ENCODE data around the gene CREBBP.

Gene CREBBP

DNA sequence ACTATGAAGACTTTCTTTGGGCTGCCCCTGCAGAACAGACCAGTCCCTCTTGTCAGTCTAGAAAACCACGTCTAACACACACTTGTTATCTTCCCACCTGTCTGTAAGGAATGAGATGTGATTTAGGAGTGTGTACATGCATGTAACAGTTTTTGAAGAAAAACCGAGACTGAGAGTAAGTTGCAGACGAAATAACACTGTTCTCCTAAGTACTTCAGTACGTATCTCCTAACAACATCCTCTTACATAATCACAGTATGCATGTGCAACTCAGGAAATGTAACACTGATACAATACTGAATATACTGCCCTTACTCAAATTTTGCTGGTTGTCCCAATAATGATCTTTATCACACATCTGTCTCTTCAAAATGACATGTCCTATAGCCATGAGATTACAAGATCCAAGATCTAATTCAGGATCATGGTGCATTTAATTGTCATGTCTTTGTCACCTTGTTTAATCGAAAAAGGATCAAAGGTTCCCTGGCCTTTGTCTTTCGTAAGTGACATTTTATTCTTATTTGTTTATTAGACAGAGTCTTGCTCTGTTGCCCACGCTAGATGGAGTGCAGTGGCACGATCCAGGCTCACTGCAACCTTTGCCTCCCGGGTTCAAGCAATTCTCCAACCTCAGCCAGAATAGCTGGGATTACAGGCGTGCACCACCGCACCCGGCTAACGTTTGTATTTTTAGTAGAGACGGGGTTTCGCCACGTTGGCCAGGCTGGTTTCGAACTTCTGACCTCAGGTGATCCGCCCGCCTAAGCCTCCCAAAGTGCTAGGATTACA, 25.6 kb downstream of the CREBBP start:
- H3K9me3 Mint-ChIP-seq, result no peaks in the 10 kb centered on the region
- peak overlapping the region; percentile 8 for H3K27ac Mint-ChIP-seq
- peaks cover 72% of the 10 kb centered on the region for H3K4me1 Mint-ChIP-seq (ENCODE audit: low read depth)
- H3K4me3 Mint-ChIP-seq, result no peak overlapping the region
- H3K36me3 Mint-ChIP-seq (ENCODE audit: low read depth), result peaks cover 13% of the 10 kb centered on the region
- no peak for DNase-seq
- H3K27me3 Mint-ChIP-seq, result no peaks in the 10 kb centered on the region

DNA sequence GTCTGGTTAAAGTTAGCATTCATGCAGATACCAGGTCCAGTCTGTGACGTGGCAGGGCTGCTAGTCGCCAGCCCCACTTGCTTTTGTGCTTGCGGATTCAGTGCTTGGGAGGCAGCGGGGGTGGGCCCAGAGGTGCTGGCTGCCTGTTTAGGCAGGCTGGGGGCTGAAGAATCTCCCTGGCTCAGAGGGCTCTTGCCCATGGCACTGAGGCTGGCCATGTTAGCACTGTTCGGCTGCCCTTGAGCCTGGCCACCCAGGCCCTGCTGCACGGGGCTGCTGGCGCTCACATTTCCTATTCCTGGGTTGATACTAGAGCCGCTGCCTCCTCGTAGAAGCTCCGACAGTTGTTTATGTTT, 30.0 kb downstream of the CREBBP start:
- Mint-ChIP-seq H3K27ac (no peak overlapping the region), H3K27me3 (no peaks in the 10 kb centered on the region), H3K36me3 (ENCODE audit: low read depth) (peaks cover 46% of the 10 kb centered on the region), H3K4me1 (ENCODE audit: low read depth) (peaks cover 66% of the 10 kb centered on the region), H3K9me3 (no peaks in the 10 kb centered on the region), H3K4me3 (no peak overlapping the region)
- no peak for DNase-seq

DNA sequence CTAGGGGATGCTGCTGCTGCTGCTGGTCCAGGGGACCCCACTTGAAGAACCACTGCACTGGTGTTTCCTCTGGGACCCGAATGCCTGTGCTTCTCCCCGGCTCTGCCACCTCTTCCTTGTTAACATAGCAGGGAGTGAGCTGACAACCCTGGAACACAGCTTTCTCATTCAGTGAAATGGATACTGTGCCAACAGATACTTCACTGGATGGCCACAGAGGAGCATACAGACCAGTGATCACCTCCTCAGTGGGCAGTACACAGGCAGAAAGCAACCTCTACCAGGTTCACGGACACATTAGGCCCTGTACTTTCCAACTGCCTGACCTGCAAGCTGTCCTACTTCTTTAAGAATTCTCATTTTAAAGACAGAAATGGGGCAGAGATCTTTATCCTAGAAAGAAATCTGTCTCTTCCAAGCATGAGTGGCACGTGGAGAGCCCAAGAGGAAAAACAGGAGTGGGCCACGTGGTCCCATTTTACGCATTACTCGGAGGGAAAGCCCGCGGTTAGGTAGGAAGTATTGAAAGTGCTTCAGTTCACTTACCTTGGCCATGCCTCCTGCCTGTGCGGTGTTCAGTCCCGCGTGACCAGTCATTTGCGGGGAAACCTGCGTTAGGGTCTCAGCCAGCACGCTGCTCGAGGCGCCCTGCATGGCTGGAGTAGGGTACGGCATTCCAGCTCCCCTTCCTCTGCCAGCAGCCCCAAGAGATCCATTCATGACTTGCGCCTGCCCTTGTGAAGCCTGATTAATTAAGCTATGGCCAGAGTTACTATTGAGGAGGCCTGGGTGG, 30.6 kb downstream of the CREBBP start:
- H3K36me3 Mint-ChIP-seq (ENCODE audit: low read depth), result peaks cover 49% of the 10 kb centered on the region
- H3K27me3 Mint-ChIP-seq, result no peaks in the 10 kb centered on the region
- no peak overlapping the region for H3K4me3 Mint-ChIP-seq
- peaks cover 66% of the 10 kb centered on the region for H3K4me1 Mint-ChIP-seq (ENCODE audit: low read depth)
- no peaks in the 10 kb centered on the region for H3K9me3 Mint-ChIP-seq
- no peak overlapping the region for H3K27ac Mint-ChIP-seq
- DNase-seq, result no peak

DNA sequence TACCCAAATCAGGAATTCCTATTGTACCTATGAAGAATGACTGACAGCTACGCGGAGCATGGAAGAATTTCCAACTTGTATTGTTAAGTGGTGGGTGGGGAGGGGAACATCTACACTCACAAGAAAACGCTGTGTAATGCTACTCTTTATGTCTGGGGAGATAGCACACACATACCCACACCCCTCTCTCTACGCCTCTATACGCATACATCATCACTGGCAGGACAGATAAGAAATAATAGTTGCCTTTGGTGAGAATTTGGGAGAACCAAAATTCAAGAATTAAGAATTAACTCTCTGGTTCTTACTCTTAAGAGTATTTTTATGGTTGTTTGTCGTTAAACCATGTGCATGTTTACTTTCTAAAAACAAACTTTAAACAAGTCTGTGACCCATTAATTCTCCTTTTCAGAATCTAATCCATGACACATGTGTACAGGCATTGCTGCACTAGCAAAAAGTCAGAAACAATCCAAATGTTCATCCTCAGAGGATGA, 33.9 kb downstream of the CREBBP start:
- Mint-ChIP-seq H3K4me3 (no peak overlapping the region), H3K9me3 (no peaks in the 10 kb centered on the region), H3K4me1 (ENCODE audit: low read depth) (peaks cover 67% of the 10 kb centered on the region), H3K27me3 (no peaks in the 10 kb centered on the region), H3K36me3 (ENCODE audit: low read depth) (peaks cover 50% of the 10 kb centered on the region), H3K27ac (no peak overlapping the region)
- no peak for DNase-seq

DNA sequence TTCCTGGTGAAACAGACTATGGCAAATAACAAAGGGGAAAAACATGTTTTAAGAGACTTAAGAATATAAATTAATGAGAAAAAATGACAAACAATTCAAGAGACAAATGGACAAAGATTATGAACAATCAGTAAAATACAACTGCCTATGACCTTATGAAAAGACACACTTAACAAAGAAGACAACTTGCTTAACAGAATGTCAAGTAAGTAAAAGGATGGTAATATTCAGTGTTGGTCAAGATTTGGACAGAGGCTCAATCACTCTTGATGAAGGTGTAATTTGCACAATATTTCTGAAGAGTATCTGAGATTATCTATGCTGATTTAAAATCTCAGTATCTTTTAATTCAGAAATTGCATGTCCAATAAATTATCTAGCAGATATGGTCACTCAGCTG, 34.4 kb downstream of the CREBBP start:
- H3K4me3 Mint-ChIP-seq, result no peak overlapping the region

DNA sequence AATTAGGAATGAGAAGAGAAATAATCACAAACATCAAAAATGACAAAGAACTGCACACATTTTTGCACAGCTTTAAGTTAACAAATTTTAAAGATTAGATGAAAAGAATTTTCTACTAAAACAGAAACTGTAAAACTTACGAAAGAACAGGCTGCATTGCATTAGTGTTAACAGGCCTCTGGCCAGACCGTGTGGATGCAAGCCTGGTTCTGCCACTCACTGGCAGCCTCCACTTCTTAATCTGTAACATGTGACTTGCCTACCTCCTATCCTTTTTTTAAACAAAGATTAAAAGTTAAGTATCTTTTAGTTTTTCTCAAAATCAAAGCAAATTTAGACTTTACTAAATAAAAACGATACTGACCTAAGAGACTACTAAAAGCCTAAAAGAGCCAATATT, 37.5 kb downstream of the CREBBP start:
- H3K4me1 Mint-ChIP-seq (ENCODE audit: low read depth), result peaks cover 68% of the 10 kb centered on the region
- H3K4me3 Mint-ChIP-seq, result no peak overlapping the region
- H3K27ac Mint-ChIP-seq, result no peak overlapping the region

More for the DNA sequence above, 34.4 kb downstream of the CREBBP start:
- peaks cover 70% of the 10 kb centered on the region for H3K4me1 Mint-ChIP-seq (ENCODE audit: low read depth)
- H3K36me3 Mint-ChIP-seq (ENCODE audit: low read depth), result peaks cover 50% of the 10 kb centered on the region
- no peaks in the 10 kb centered on the region for H3K27me3 Mint-ChIP-seq
- H3K27ac Mint-ChIP-seq, result no peak overlapping the region
- no peak for DNase-seq
- H3K9me3 Mint-ChIP-seq, result no peaks in the 10 kb centered on the region

DNA sequence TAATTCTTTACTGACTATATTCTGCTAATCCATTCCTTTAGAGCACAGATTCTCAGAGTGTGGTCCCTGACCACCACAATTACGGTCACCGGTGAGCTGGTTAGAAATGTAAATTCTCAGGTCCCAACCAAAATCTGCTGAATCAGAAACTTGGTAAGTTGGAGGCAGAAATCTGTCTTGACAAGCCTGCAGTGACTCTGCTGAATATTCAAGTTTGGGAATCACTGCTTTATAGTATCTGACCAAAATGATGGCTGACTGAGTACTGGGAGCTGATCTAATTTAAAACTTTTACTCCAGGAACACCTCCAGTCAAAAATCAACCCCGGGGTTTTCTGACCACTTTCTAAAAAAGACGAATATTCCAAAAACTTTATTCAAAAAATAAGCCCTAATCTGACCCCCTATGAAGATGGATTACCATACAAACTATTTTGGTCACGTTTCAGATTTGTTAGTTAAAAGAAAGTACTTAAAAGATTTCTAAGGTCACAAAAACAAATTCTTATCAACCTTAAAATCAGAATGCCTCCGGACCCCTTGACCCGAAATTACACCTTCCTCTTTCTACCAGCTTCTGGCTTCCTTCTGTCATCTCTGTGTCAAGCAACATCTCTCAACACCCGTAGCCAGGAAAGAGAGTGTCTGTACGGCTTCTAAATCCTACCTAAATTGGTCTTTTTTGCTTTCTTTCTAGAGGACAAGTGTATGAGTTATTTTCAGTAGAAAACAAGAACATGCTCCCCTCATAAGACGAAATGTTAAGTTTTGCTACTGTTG, 38.6 kb downstream of the CREBBP start:
- no peak overlapping the region for H3K4me3 Mint-ChIP-seq
- peak overlapping the region; percentile 72 for H3K27ac Mint-ChIP-seq
- H3K9me3 Mint-ChIP-seq, result no peaks in the 10 kb centered on the region
- H3K36me3 Mint-ChIP-seq (ENCODE audit: low read depth), result peaks cover 32% of the 10 kb centered on the region
- H3K4me1 Mint-ChIP-seq (ENCODE audit: low read depth), result peaks cover 65% of the 10 kb centered on the region
- H3K27me3 Mint-ChIP-seq, result no peaks in the 10 kb centered on the region
- DNase-seq, result no peak

More for the DNA sequence above, 37.5 kb downstream of the CREBBP start:
- no peak for DNase-seq
- H3K36me3 Mint-ChIP-seq (ENCODE audit: low read depth), result peaks cover 34% of the 10 kb centered on the region
- H3K9me3 Mint-ChIP-seq, result no peaks in the 10 kb centered on the region
- H3K27me3 Mint-ChIP-seq, result no peaks in the 10 kb centered on the region

DNA sequence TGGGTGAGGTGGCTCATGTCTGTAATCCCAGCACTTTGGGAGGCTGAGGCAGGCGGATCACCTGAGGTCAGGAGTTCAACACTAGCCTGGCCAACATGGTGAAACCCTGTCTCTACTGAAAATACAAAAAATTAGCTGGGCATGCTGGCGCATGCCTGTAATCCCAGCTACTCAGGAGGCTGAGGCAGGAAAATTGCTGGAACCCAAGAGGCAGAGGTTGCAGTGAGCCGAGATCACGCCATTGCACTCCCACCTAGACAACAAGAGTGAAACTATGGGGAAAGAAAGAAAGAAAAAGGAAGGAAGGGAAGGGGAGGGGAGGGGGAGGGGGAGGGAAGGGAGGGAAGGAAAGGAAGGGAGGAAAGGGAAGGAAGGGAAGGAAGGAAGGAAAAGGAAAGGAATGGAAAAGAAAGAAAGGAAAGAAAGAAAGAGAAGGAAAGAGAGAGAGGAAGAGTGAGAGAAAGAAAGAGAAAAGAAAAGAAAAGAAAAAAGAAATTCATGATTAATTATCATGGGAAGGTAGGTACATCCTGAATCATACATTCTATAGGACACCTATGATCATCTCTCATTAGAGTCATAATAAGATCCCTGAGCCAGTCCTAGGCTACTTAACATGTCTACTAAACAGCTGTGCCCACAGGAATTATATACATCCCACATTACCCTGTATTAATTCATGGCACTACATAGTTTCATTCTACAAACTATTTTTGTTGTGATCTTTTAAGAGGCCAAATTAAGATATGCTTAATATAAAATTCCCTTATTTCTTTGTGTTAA, 40.9 kb downstream of the CREBBP start:
- Mint-ChIP-seq H3K36me3 (ENCODE audit: low read depth) (peaks cover 31% of the 10 kb centered on the region), H3K4me1 (ENCODE audit: low read depth) (peaks cover 47% of the 10 kb centered on the region), H3K27me3 (no peaks in the 10 kb centered on the region)

DNA sequence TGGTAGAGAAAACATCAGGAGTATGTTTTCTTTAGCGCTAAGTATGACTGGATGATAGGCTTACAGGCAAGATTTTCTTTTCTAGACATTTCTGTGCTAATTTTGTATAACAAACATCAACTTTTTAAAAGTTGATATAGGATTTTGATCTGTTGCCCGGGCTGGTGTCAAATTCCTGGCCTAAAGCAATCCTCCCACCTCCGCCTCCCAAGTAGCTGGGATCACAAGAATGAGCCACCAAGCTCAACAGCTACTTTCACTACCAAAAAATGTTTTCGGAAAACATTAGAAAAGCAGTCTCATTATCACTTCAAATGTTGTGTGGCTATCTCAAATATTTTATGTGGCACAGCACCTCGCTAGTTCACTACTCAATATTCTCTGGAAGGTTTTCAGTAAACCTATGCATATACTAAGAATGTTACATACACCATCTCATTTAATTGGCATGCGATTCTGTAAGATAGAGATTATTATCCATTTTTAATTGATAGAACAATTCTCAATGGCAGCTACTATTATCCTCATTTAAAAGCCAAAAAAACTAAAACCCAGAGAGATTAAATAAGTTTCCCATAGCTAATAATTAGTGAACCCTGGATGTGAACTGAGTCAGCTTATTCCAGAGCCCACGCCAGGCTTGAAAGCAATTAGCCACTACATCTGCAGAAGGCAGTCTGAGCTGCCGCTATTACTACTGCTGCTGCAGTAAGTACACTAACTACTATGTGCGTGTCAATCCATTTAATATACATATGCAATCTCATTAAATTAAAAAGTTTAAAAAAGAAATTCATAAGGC, 41.7 kb downstream of the CREBBP start:
- Mint-ChIP-seq H3K9me3 (peaks cover 6% of the 10 kb centered on the region), H3K4me1 (ENCODE audit: low read depth) (peaks cover 51% of the 10 kb centered on the region), H3K4me3 (no peak overlapping the region), H3K36me3 (ENCODE audit: low read depth) (peaks cover 39% of the 10 kb centered on the region), H3K27me3 (no peaks in the 10 kb centered on the region), H3K27ac (no peak overlapping the region)
- DNase-seq, result no peak

More for the DNA sequence above, 40.9 kb downstream of the CREBBP start:
- DNase-seq, result no peak
- Mint-ChIP-seq H3K4me3 (no peak overlapping the region), H3K27ac (no peak overlapping the region), H3K9me3 (peaks cover under 1% of the 10 kb centered on the region)

DNA sequence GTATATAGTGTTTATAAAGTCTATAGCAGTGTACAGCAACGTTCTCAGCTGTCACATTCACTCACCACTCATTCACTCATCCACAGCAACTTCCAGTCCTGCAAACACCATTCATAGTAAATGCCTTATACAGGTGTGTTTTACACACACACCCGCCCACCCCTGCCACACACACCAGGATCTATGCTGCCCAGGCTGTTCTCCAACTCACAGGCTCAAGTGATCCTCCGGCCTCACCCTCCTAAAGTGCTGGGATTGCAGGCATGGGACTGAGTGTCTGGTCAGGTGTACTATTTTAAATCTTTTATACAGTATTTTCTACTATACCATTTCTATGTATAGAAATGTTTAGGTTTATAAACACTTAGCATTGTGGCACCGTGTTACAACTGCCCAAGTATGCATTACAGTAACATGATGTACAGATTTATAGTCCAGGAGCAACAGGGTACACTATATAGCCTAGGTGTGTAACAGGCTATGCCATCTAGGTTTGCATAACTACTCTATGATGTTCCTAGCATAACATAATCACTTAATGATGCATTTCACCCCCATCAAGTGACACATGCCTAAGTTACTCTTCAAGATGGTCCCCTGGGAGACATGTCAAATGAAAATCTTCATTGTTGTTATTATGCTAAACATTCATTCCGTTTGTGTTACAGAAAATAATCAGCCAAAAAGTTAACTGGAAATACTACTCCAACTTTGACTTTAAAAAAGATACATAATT, 42.5 kb downstream of the CREBBP start:
- Mint-ChIP-seq H3K36me3 (ENCODE audit: low read depth) (peaks cover 45% of the 10 kb centered on the region), H3K4me1 (ENCODE audit: low read depth) (peaks cover 48% of the 10 kb centered on the region), H3K27me3 (no peaks in the 10 kb centered on the region), H3K9me3 (peaks cover 12% of the 10 kb centered on the region), H3K4me3 (no peak overlapping the region), H3K27ac (no peak overlapping the region)
- no peak for DNase-seq

DNA sequence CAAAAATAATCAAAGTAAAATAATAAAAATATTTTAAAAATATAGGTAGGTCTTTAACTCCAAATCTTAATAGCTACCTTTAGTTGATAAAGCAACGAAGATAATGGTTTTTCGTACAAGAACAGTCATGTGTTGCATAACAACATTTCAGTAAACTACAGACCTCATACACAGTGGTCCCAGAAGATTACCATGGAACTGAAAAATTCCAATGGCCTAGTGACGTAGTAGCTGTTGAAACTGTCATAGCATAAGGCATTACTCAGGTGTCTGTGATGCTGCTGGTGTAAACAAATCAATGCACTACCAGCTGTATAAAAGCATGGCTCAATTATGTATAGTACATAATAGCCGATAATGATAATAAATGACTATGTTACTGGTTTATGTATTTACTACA, 43.9 kb downstream of the CREBBP start:
- DNase-seq, result no peak
- no peak overlapping the region for H3K27ac Mint-ChIP-seq
- no peaks in the 10 kb centered on the region for H3K27me3 Mint-ChIP-seq
- peaks cover 18% of the 10 kb centered on the region for H3K9me3 Mint-ChIP-seq
- H3K36me3 Mint-ChIP-seq (ENCODE audit: low read depth), result peaks cover 58% of the 10 kb centered on the region
- H3K4me3 Mint-ChIP-seq, result no peak overlapping the region
- H3K4me1 Mint-ChIP-seq (ENCODE audit: low read depth), result peaks cover 39% of the 10 kb centered on the region

DNA sequence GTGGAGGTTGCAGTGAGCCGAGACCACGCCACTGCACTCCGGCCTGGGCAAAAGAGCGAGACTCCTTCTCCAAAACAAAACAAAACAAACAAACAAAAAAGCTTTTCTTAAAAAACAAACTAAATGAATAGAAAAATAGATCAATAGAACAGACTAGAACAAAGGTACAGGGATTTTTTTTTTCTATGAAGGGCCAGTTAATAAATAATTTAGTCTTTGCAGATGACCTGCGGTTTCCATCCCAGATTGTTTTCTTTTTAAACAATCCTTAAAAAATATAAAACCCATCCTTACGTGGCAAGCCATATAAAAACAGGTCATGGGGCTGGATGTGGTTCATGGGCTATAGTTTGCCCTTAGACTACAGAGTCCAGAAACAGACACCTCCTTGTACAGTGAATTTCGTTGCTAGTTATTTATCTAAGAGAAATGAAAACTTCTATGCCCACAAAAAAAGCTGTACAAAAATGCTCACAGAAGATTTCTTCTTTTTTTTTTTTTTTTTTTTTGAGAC, 45.4 kb downstream of the CREBBP start:
- H3K9me3 Mint-ChIP-seq, result peaks cover 18% of the 10 kb centered on the region
- H3K36me3 Mint-ChIP-seq (ENCODE audit: low read depth), result peaks cover 65% of the 10 kb centered on the region
- H3K4me3 Mint-ChIP-seq, result no peak overlapping the region
- H3K27me3 Mint-ChIP-seq, result no peaks in the 10 kb centered on the region
- no peak for DNase-seq
- no peak overlapping the region for H3K27ac Mint-ChIP-seq
- H3K4me1 Mint-ChIP-seq (ENCODE audit: low read depth), result peaks cover 38% of the 10 kb centered on the region

DNA sequence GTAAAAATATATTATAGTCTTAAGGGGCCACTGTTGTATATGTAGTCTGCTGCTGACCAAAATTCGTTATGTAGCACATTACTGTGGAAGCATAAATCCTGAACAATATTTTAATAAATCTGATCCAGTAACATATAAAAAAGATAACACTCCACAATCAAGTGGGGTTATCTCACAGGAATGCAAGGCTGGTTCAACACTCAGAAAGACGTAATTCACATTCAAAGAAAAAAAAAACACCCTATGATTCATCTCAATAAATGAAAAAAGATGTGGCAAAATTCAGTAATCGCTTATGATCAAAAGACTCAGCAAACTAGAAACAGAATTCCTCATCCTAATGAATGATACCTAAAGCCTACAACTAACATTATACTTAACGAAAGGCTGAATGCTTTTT, 47.8 kb downstream of the CREBBP start:
- H3K9me3 Mint-ChIP-seq, result peaks cover 18% of the 10 kb centered on the region
- H3K27me3 Mint-ChIP-seq, result no peaks in the 10 kb centered on the region
- no peak overlapping the region for H3K27ac Mint-ChIP-seq

More for the DNA sequence above, 47.8 kb downstream of the CREBBP start:
- H3K4me1 Mint-ChIP-seq (ENCODE audit: low read depth), result peaks cover 42% of the 10 kb centered on the region
- DNase-seq, result no peak
- peaks cover 61% of the 10 kb centered on the region for H3K36me3 Mint-ChIP-seq (ENCODE audit: low read depth)
- no peak overlapping the region for H3K4me3 Mint-ChIP-seq
